Lung (tissue), 12 donors: ENCODE measurements around the gene PRR5L. TPM values are rescaled to one million over a fixed set of nuclear protein-coding genes. Genes with fewer than 3 reads are reported as not detected.

Experiments used
- ATAC-seq: fragments of 200-7000 bp; cut with Tn5 transposase; one replicate; pipeline ENCODE4 v1.9.1; 2020; ENCODE audit warnings: moderate number of reproducible peaks; ENCODE audit not compliant: insufficient read depth, low FRiP score
- DNase-seq, 3 donors: peaks; one replicate each; pipeline ENCODE4 v3.0.0-alpha.2; 2013 to 2017
- H3K27ac ChIP-seq, 2 donors: one replicate each; pipeline ENCODE4 v1.5.1; 2013; ENCODE audit warnings: mild to moderate bottlenecking in 2 of 2, moderate library complexity in 2 of 2, control low read depth in 1 of 2, inconsistent platforms in 1 of 2, low read depth in 1 of 2, low read length in 1 of 2
- H3K27me3 ChIP-seq, 3 donors: one replicate each; pipeline ENCODE4 v1.5.1; 2013; ENCODE audit warnings: low read length in 2 of 3; ENCODE audit not compliant: control insufficient read depth in 3 of 3, insufficient read depth in 3 of 3
- H3K36me3 ChIP-seq, 4 donors: one replicate each; pipeline ENCODE4 v1.5.1; 2013; ENCODE audit warnings: low read length in 4 of 4, mild to moderate bottlenecking in 1 of 4, moderate library complexity in 1 of 4; ENCODE audit not compliant: control insufficient read depth in 4 of 4, insufficient read depth in 4 of 4
- H3K4me1 ChIP-seq, 5 donors: one replicate each; pipeline ENCODE4 v1.5.1; 2013; ENCODE audit warnings: low read length in 5 of 5, mild to moderate bottlenecking in 2 of 5, moderate library complexity in 1 of 5; ENCODE audit not compliant: control insufficient read depth in 5 of 5, insufficient read depth in 5 of 5
- H3K4me3 ChIP-seq: one replicate; pipeline ENCODE4 v1.5.1; 2013; ENCODE audit warnings: mild to moderate bottlenecking, control low read depth, moderate library complexity
- H3K9ac ChIP-seq, 2 donors: one replicate each; pipeline ENCODE4 v1.5.1; 2013; ENCODE audit warnings: low read length in 2 of 2, control low read depth in 1 of 2; ENCODE audit not compliant: insufficient read depth in 1 of 2
- H3K9me3 ChIP-seq, 4 donors: one replicate each; pipeline ENCODE4 v1.5.1; 2013; ENCODE audit warnings: low read length in 3 of 4, mild to moderate bottlenecking in 1 of 4, moderate library complexity in 1 of 4; ENCODE audit not compliant: control insufficient read depth in 4 of 4, insufficient read depth in 3 of 4
- CTCF ChIP-seq: IDR thresholded peaks from 2 replicates; pipeline ENCODE4 v1.5.1; 2012; ENCODE audit warnings: mild to moderate bottlenecking; ENCODE audit errors: control extremely low read depth, extremely low read depth
- WGBS, 2 donors: extraction: QIAGEN DNeasy Blood & Tissue Kit; methylation state at CpG; one replicate each; pipeline ENCODE4 v1.1.7; 2013; 5-methylcytosine and 5-hydroxymethylcytosine counted together
- polyA plus RNA-seq, 2 donors: library from polyadenylated mRNA; stranded (reverse); fragments of 200-250 nt; gene quantifications; one replicate each; pipeline ENCODE4 v1.2.1, GENCODE V29; 2013
- total RNA-seq, 2 donors: library from RNA; depleted of rRNA in 1 of 2; stranded (reverse); fragments of >200 nt in 1 of 2; gene quantifications; one replicate each; pipeline ENCODE4 v1.2.1, GENCODE V29; 2014 to 2021
- donor health status: control.
- donor health status: control.
- donor health status: Bipolar disorder and iron deficiency.
- donor health status: healthy.
- donor health status: DM: yes; HTN: yes; CAD: no.

Gene PRR5L
- total and polyA plus RNA-seq, 4 donors = 6.3 to 27.5 (median 9.0) TPM

- 1 to 2% methylated on average over 55 of the region's 55 CpGs for WGBS, 2 donors
- H3K27ac ChIP-seq = peak overlapping the region in 1 of 2 donors; percentile 66
- H3K27me3 ChIP-seq = peaks cover 0 to 34% (median 33%) of the 10 kb centered on the region in 3 donors
- H3K9me3 ChIP-seq = no peaks in the 10 kb centered on the region
- TF ChIP-seq CTCF = no peak
- ATAC-seq (peak; percentile 30), DNase-seq (peak; percentile 53 to 56 (median 56))
- H3K4me3 ChIP-seq = peak overlapping the region; percentile 44
- H3K4me1 ChIP-seq = peaks cover 0 to 14% (median 8%) of the 10 kb centered on the region in 5 donors
- H3K36me3 ChIP-seq = no peaks in the 10 kb centered on the region
- H3K9ac ChIP-seq = peak overlapping the region in 1 of 2 donors; percentile 62
Measured at GRCh38 chr11:36376009-36376887, 80.2 kb downstream of the PRR5L start.

GRCh38 chr11:36376888-36377758 is 81.0 kb downstream of the PRR5L start:
- H3K4me1 ChIP-seq = peaks cover 0 to 14% (median 8%) of the 10 kb centered on the region in 5 donors
- 0 to 1% methylated on average over 56 to 68 of the region's 68 CpGs for WGBS, 2 donors
- no peak for TF ChIP-seq CTCF
- no peaks in the 10 kb centered on the region for H3K9me3 ChIP-seq
- H3K27me3 ChIP-seq = peaks cover 0 to 34% (median 33%) of the 10 kb centered on the region in 3 donors
- H3K9ac ChIP-seq = peak overlapping the region in 1 of 2 donors; percentile 62
- H3K4me3 ChIP-seq = peak overlapping the region; percentile 44
- H3K27ac ChIP-seq = peak overlapping the region in 1 of 2 donors; percentile 66
- no peaks in the 10 kb centered on the region for H3K36me3 ChIP-seq
- DNase-seq = peak; percentile 65 to 68 (median 68)
- peak; percentile 74 for ATAC-seq

GRCh38 chr11:36377759-36378564 is 81.9 kb downstream of the PRR5L start:
- DNase-seq (no peak), ATAC-seq (no peak)
- H3K27ac ChIP-seq = peak overlapping the region in 1 of 2 donors; percentile 66
- H3K36me3 ChIP-seq = no peaks in the 10 kb centered on the region
- WGBS, 2 donors = 11 to 18% methylated on average over 22 of the region's 22 CpGs
- no peak for TF ChIP-seq CTCF
- peaks cover 0 to 14% (median 0%) of the 10 kb centered on the region in 5 donors for H3K4me1 ChIP-seq
- peak overlapping the region; percentile 44 for H3K4me3 ChIP-seq
- H3K27me3 ChIP-seq = peaks cover 0 to 34% (median 31%) of the 10 kb centered on the region in 3 donors
- H3K9me3 ChIP-seq = peaks cover 0 to 1% (median 0%) of the 10 kb centered on the region in 4 donors
- no peak overlapping the region for H3K9ac ChIP-seq
